ENCODE results near the gene EOLA1.

- no peak for TF ChIP-seq CTCF (IDR thresholded peaks at IDR 0.05)
- no peak for TF ChIP-seq POLR2A (IDR thresholded peaks at IDR 0.05)
Observed at GRCh38 chrX:149497626-149498025, 43.2 kb upstream of the EOLA1 start.

Data from upper lobe of left lung (tissue), 4 donors.